SK-N-SH (cell line): ENCODE data around the gene ZNRF4. TPM values are rescaled to one million over a fixed set of nuclear protein-coding genes. Genes with fewer than 3 reads are reported as not detected.

ENCODE experiments used
- CTCF ChIA-PET: fragments of 300-600, 350-600 bp; formaldehyde crosslinking; extraction: SDS; loops from one replicate; lab custom pipeline; 2021; lab: Yijun Ruan, JAX
- POLR2A ChIA-PET: fragments of 350-600 bp; sonication (Branson Sonifier 250); formaldehyde crosslinking; extraction: SDS; loops from one replicate; lab custom pipeline; 2020; ENCODE audit warnings: antibody characterized with exemption, inconsistent platforms; lab: Yijun Ruan, JAX
- DNase-seq: peaks from one replicate; pipeline ENCODE4 v3.0.0; 2012
- H2AFZ ChIP-seq: fragments of 200-600 bp; sonication (generic); 2 replicates; pipeline ENCODE4 v1.8.1; 2016; ENCODE audit warnings: antibody characterized with exemption, mild to moderate bottlenecking, low read depth
- H3F3A ChIP-seq: fragments of 200-600 bp; sonication (generic); replicated peaks from 2 replicates; pipeline ENCODE3; 2016; ENCODE audit warnings: antibody characterized with exemption, mild to moderate bottlenecking; ENCODE audit not compliant: insufficient read depth
- H3K27ac ChIP-seq, 2 experiments: fragments of 200-500 bp in 1 of 2; fragments of 200-600 bp in 1 of 2; sonication (Bioruptor generic) in 1 of 2; sonication (generic), shearing (Covaris generic) in 1 of 2; 2 replicates each; pipeline versions ENCODE4 v1.5.1 to v1.6.1; 2014 to 2016; ENCODE audit warnings: low read depth in 2 of 2, inconsistent platforms in 1 of 2, low read length in 1 of 2, mild to moderate bottlenecking in 1 of 2, mixed read lengths in 1 of 2
- H3K27me3 ChIP-seq: fragments of 200-600 bp; sonication (generic), shearing (Covaris generic); 2 replicates; pipeline ENCODE4 v1.6.1; 2016; ENCODE audit warnings: mixed run types; ENCODE audit not compliant: insufficient read depth
- H3K36me3 ChIP-seq, 2 experiments: fragments of 200-500 bp in 1 of 2; fragments of 200-600 bp in 1 of 2; sonication (Bioruptor generic) in 1 of 2; sonication (generic) in 1 of 2; replicated peaks in 1 of 2; 2 replicates each; pipeline versions ENCODE3 to v1.5.1; 2014 to 2016; ENCODE audit warnings: low read length in 1 of 2, mild to moderate bottlenecking in 1 of 2; ENCODE audit not compliant: insufficient read depth in 2 of 2, control insufficient read depth in 1 of 2
- H3K4me1 ChIP-seq, 2 experiments: fragments of 200-500 bp in 1 of 2; fragments of 200-600 bp in 1 of 2; sonication (Bioruptor generic) in 1 of 2; sonication (generic), shearing (Covaris generic) in 1 of 2; 2 replicates each; pipeline versions ENCODE4 v1.5.1 to v1.6.1; 2014 to 2016; ENCODE audit warnings: low read depth in 1 of 2, low read length in 1 of 2, mixed run types in 1 of 2; ENCODE audit not compliant: insufficient read depth in 2 of 2, control insufficient read depth in 1 of 2
- H3K4me2 ChIP-seq: fragments of 200-600 bp; sonication (generic), shearing (Covaris generic); 2 replicates; pipeline ENCODE4 v1.6.1; 2017; ENCODE audit warnings: mixed run types
- H3K4me3 ChIP-seq, 2 experiments: fragments of 200-500 bp in 1 of 2; fragments of 200-600 bp in 1 of 2; sonication (Bioruptor generic) in 1 of 2; sonication (generic), shearing (Covaris generic) in 1 of 2; 2 replicates each; pipeline versions ENCODE4 v1.5.1 to v1.8.1; 2014 to 2016; ENCODE audit warnings: low read depth in 2 of 2, inconsistent platforms in 1 of 2, low read length in 1 of 2, mild to moderate bottlenecking in 1 of 2, mixed read lengths in 1 of 2, moderate library complexity in 1 of 2
- H3K79me2 ChIP-seq: fragments of 200-600 bp; sonication (generic); 2 replicates; pipeline ENCODE4 v1.8.1; 2017; ENCODE audit warnings: mild to moderate bottlenecking; ENCODE audit not compliant: insufficient read depth
- H3K9ac ChIP-seq: fragments of 200-600 bp; sonication (generic); 2 replicates; pipeline ENCODE4 v1.6.1; 2017; ENCODE audit warnings: mixed run types
- H3K9me2 ChIP-seq: fragments of 200-600 bp; sonication (generic); 2 replicates; pipeline ENCODE4 v1.6.1; 2017; ENCODE audit warnings: mixed run types
- H3K9me3 ChIP-seq: fragments of 200-600 bp; sonication (generic); 2 replicates; pipeline ENCODE4 v1.6.1; 2017; ENCODE audit warnings: mixed run types, mild to moderate bottlenecking, moderate library complexity
- H4K20me1 ChIP-seq: fragments of 200-600 bp; sonication (generic); 2 replicates; pipeline ENCODE4 v1.6.1; 2017; ENCODE audit warnings: mild to moderate bottlenecking, mixed run types; ENCODE audit not compliant: insufficient read depth
- CHD2 ChIP-seq: fragments of 150-350 bp; IDR thresholded peaks from 2 replicates; pipeline ENCODE4 v1.6.1; 2018; ENCODE audit warnings: low read length; ENCODE audit not compliant: partially characterized antibody
- ELF1 ChIP-seq: IDR thresholded peaks from 2 replicates; pipeline ENCODE4 v1.4.0; 2012
- FOXJ3 ChIP-seq: sonication (generic); formaldehyde crosslinking; IDR thresholded peaks from 2 replicates; pipeline ENCODE4 v1.5.1; 2020; ENCODE audit warnings: mild to moderate bottlenecking, missing genetic modification reagents
- FOXM1 ChIP-seq: IDR thresholded peaks from 2 replicates; pipeline ENCODE4 v1.4.0; 2012; ENCODE audit warnings: low read depth, mild to moderate bottlenecking
- MAX ChIP-seq: IDR thresholded peaks from 2 replicates; pipeline ENCODE4 v1.4.0; 2012; ENCODE audit warnings: low read depth
- MEF2A ChIP-seq: IDR thresholded peaks from 2 replicates; pipeline ENCODE4 v1.4.0; 2012; ENCODE audit warnings: low read depth, borderline replicate concordance
- MXI1 ChIP-seq: IDR thresholded peaks from 2 replicates; pipeline ENCODE4 v1.6.1; 2012; ENCODE audit warnings: mild to moderate bottlenecking, low read depth, low read length, improper control_type of control experiment
- POLR2AphosphoS5 ChIP-seq: IDR thresholded peaks from 2 replicates; pipeline ENCODE4 v1.6.1; 2012; ENCODE audit warnings: low read depth, low read length
- RFX5 ChIP-seq: IDR thresholded peaks from 2 replicates; pipeline ENCODE4 v1.6.1; 2012; ENCODE audit warnings: mild to moderate bottlenecking, improper control_type of control experiment, low read length
- SMC3 ChIP-seq: IDR thresholded peaks from 2 replicates; pipeline ENCODE4 v1.6.1; 2012; ENCODE audit warnings: low read depth, low read length, improper control_type of control experiment
- TAF1 ChIP-seq: IDR thresholded peaks from 2 replicates; pipeline ENCODE4 v1.6.1; 2012; ENCODE audit warnings: low read depth, mild to moderate bottlenecking, low read length, moderate library complexity, borderline replicate concordance
- TEAD4 ChIP-seq: IDR thresholded peaks from 2 replicates; pipeline ENCODE4 v1.4.0; 2012; ENCODE audit warnings: mild to moderate bottlenecking, borderline replicate concordance; ENCODE audit not compliant: insufficient read depth
- WGBS: methylation state at CpG from one replicate; pipeline ENCODE4 v1.1.6; 2017; ENCODE audit warnings: low lambda C conversion rate; 5-methylcytosine and 5-hydroxymethylcytosine counted together
- polyA plus RNA-seq, 3 experiments: library from polyadenylated mRNA; depleted of rRNA; stranded (reverse); fragments of >200 nt; gene quantifications; 2 replicates each; pipeline ENCODE4 v1.2.3, GENCODE V29; 2012
- TF ChIP-seq, protein P1 (sequence below): IDR thresholded peaks from 2 replicates; pipeline ENCODE4; 2012
- TF ChIP-seq, protein P2 (sequence below): fragments of 150-350 bp; IDR thresholded peaks from 2 replicates; pipeline ENCODE4 v1.6.1; 2016; ENCODE audit warnings: mild to moderate bottlenecking, low read depth, low read length
- TF ChIP-seq, protein P3 (sequence below): IDR thresholded peaks from 2 replicates; pipeline ENCODE4 v1.4.0; 2012; ENCODE audit warnings: low read depth, borderline replicate concordance

ZNRF4 gene
- polyA plus RNA-seq, 1 of the 3 experiments (the other 2 are of a cell fraction) = not detected

GRCh38 chr19:5473646-5474045, 18.4 kb downstream of the ZNRF4 start:
- H3K9me3 ChIP-seq = no peaks in the 10 kb centered on the region
- no peaks in the 10 kb centered on the region; a peak in 1 of 4 replicates for H3K4me1 ChIP-seq
- no peak overlapping the region for H2AFZ ChIP-seq
- WGBS = 48% methylated on average over 5 of the region's 5 CpGs
- H3K27ac ChIP-seq = no peak overlapping the region
- no peaks in the 10 kb centered on the region for H3K79me2 ChIP-seq
- no peaks in the 10 kb centered on the region for H3K9me2 ChIP-seq
- TF ChIP-seq TAF1 = no peak
- no peak for TF ChIP-seq SMC3
- TF ChIP-seq, protein P1, sequence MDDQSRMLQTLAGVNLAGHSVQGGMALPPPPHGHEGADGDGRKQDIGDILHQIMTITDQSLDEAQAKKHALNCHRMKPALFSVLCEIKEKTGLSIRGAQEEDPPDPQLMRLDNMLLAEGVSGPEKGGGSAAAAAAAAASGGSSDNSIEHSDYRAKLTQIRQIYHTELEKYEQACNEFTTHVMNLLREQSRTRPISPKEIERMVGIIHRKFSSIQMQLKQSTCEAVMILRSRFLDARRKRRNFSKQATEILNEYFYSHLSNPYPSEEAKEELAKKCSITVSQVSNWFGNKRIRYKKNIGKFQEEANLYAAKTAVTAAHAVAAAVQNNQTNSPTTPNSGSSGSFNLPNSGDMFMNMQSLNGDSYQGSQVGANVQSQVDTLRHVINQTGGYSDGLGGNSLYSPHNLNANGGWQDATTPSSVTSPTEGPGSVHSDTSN = no peak
- TF ChIP-seq, protein P2, sequence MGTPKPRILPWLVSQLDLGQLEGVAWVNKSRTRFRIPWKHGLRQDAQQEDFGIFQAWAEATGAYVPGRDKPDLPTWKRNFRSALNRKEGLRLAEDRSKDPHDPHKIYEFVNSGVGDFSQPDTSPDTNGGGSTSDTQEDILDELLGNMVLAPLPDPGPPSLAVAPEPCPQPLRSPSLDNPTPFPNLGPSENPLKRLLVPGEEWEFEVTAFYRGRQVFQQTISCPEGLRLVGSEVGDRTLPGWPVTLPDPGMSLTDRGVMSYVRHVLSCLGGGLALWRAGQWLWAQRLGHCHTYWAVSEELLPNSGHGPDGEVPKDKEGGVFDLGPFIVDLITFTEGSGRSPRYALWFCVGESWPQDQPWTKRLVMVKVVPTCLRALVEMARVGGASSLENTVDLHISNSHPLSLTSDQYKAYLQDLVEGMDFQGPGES = no peak
- no peak for TF ChIP-seq RFX5
- no peak for TF ChIP-seq TEAD4
- TF ChIP-seq, all 33 proteins: peak for 0
- Histone ChIP-seq H3K27me3 (peaks cover 32% of the 10 kb centered on the region), H3K36me3 (no peaks in the 10 kb centered on the region), H4K20me1 (no peaks in the 10 kb centered on the region), H3K4me2 (no peak overlapping the region), H3K9ac (no peak overlapping the region), H3K4me3 (no peak overlapping the region), H3F3A (no peaks in the 10 kb centered on the region)
- CTCF ChIA-PET = no interaction called here
- DNase-seq = no peak
- POLR2A ChIA-PET = no interaction called here

DNA sequence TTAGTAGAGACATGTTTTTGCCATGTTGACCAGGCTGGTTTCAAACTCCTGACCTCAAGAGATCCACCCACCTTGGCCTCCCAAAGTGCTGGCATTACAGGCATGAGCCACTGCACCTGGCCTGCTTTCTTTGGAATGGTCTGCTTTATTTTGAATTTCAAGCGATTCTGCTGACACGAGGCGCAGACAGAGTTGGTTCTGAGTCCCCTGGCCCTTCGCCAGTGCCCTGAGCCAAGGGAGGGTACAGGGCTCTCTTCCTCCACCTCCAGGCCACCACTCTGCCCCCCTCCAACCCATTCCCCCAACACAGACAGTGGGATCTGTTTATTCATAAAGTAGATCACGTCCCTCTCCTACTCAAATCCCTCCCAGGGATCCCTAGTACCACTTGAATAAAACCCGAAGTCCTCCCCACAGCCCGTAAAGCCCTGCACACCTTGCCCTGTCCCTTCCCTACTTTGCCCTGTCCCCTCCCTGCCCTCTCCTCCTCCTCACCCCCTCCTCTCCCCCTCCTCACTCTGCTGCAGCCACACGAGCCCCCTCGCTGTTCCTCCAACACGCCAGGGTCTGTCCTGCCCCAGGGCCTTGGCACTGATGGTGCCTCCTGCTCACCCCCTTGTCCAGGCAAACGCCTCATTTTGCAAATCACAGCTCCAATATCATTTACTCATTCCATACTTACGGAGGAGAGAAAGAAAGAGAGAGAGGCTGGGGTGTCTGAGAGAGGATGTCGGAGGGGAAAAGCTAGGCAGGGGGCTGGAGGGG, 22.4 kb downstream of the ZNRF4 start:
- peak overlapping the region; percentile 37; the same call in 1 of the 2 replicates for H3K4me2 ChIP-seq
- no peak for TF ChIP-seq FOXM1
- TF ChIP-seq RFX5 = no peak
- no peak for TF ChIP-seq MXI1
- TF ChIP-seq CHD2 = no peak
- no peak for TF ChIP-seq MEF2A
- no peak for TF ChIP-seq MAX
- no peak for TF ChIP-seq ELF1
- TF ChIP-seq POLR2AphosphoS5 = no peak
- TF ChIP-seq, protein P3, sequence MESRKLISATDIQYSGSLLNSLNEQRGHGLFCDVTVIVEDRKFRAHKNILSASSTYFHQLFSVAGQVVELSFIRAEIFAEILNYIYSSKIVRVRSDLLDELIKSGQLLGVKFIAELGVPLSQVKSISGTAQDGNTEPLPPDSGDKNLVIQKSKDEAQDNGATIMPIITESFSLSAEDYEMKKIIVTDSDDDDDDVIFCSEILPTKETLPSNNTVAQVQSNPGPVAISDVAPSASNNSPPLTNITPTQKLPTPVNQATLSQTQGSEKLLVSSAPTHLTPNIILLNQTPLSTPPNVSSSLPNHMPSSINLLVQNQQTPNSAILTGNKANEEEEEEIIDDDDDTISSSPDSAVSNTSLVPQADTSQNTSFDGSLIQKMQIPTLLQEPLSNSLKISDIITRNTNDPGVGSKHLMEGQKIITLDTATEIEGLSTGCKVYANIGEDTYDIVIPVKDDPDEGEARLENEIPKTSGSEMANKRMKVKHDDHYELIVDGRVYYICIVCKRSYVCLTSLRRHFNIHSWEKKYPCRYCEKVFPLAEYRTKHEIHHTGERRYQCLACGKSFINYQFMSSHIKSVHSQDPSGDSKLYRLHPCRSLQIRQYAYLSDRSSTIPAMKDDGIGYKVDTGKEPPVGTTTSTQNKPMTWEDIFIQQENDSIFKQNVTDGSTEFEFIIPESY = no peak
- TF ChIP-seq FOXJ3 (CRISPR knock-in tag) = no peak
- 18% methylated on average over 13 of the region's 13 CpGs for WGBS
- no peaks in the 10 kb centered on the region for H3F3A ChIP-seq
- no peaks in the 10 kb centered on the region; a peak in 1 of 4 replicates for H3K4me1 ChIP-seq
- no peak overlapping the region for H3K27ac ChIP-seq
- no peak overlapping the region for H2AFZ ChIP-seq
- no peak overlapping the region; a peak in 1 of 4 replicates for H3K4me3 ChIP-seq
- POLR2A ChIA-PET = no interaction called here
- no peak for DNase-seq
- no peaks in the 10 kb centered on the region for H4K20me1 ChIP-seq
- no peaks in the 10 kb centered on the region for H3K9me2 ChIP-seq
- H3K9me3 ChIP-seq = no peaks in the 10 kb centered on the region
- no peaks in the 10 kb centered on the region for H3K36me3 ChIP-seq
- no peak overlapping the region for H3K9ac ChIP-seq
- CTCF ChIA-PET = no interaction called here
- no peaks in the 10 kb centered on the region for H3K79me2 ChIP-seq
- peaks cover 41% of the 10 kb centered on the region for H3K27me3 ChIP-seq
